Hepatocyte (in vitro differentiated cells): Measurements from ENCODE around the gene RALGDS. TPM values are rescaled to one million over a fixed set of nuclear protein-coding genes. Genes with fewer than 3 reads are reported as not detected.

Experiments used
- DNase-seq: peaks from one replicate; pipeline ENCODE4 v3.0.0-alpha.2; 2016; ENCODE audit warnings: low spot score
- H2AFZ ChIP-seq: fragments of 200-600 bp; sonication (generic); 2 replicates; pipeline ENCODE4 v1.6.0; 2016; ENCODE audit warnings: antibody characterized with exemption, mild to moderate bottlenecking
- H3K27ac ChIP-seq: fragments of 200-600 bp; sonication (generic); 2 replicates; pipeline ENCODE4 v1.5.1; 2016; ENCODE audit warnings: mild to moderate bottlenecking
- H3K27me3 ChIP-seq: fragments of 200-600 bp; sonication (generic); 2 replicates; pipeline ENCODE4 v1.6.1; 2016
- H3K36me3 ChIP-seq: fragments of 200-600 bp; sonication (generic); replicated peaks from 2 replicates; pipeline ENCODE4 v1.5.1; 2016; ENCODE audit warnings: low read depth; ENCODE audit not compliant: insufficient read depth
- H3K4me1 ChIP-seq: fragments of 200-600 bp; sonication (generic); 2 replicates; pipeline ENCODE4 v1.5.1; 2016; ENCODE audit warnings: mild to moderate bottlenecking, moderate library complexity; ENCODE audit not compliant: insufficient read depth
- H3K4me2 ChIP-seq: fragments of 200-600 bp; sonication (generic); 2 replicates; pipeline ENCODE4 v1.6.0; 2016
- H3K4me3 ChIP-seq: fragments of 200-600 bp; sonication (generic); 2 replicates; pipeline ENCODE4 v1.5.1; 2016; ENCODE audit warnings: mild to moderate bottlenecking
- H3K79me2 ChIP-seq: fragments of 200-600 bp; sonication (generic); 2 replicates; pipeline ENCODE4 v1.6.0; 2017; ENCODE audit warnings: mild to moderate bottlenecking
- H3K9me2 ChIP-seq: fragments of 200-600 bp; sonication (generic); replicated peaks from 2 replicates; pipeline ENCODE4 v1.6.0; 2017; ENCODE audit warnings: mild to moderate bottlenecking; ENCODE audit not compliant: insufficient read depth
- H3K9me3 ChIP-seq: fragments of 200-600 bp; sonication (generic); 2 replicates; pipeline ENCODE4 v1.5.1; 2016; ENCODE audit warnings: low read depth, mild to moderate bottlenecking
- H4K20me1 ChIP-seq: fragments of 200-600 bp; sonication (generic); 2 replicates; pipeline ENCODE4 v1.6.0; 2016; ENCODE audit warnings: mild to moderate bottlenecking; ENCODE audit not compliant: insufficient read depth, poor library complexity, severe bottlenecking
- CTCF ChIP-seq: fragments of 200-600 bp; sonication (generic); IDR thresholded peaks from 2 replicates; pipeline ENCODE4 v1.5.1; 2016; ENCODE audit warnings: antibody characterized with exemption, mild to moderate bottlenecking; ENCODE audit not compliant: poor library complexity
- EZH2 ChIP-seq: fragments of 200-600 bp; sonication (generic); IDR thresholded peaks from 2 replicates; pipeline ENCODE4 v1.6.1; 2016; ENCODE audit warnings: antibody characterized with exemption, mild to moderate bottlenecking, borderline replicate concordance
- EZH2phosphoT487 ChIP-seq: fragments of 200-600 bp; sonication (generic); IDR thresholded peaks from one replicate; pipeline ENCODE4 v1.6.1; 2018; ENCODE audit warnings: antibody characterized with exemption, mild to moderate bottlenecking, low read depth, moderate library complexity; ENCODE audit not compliant: unreplicated experiment, severe bottlenecking
- WGBS: methylation state at CpG from one replicate; pipeline ENCODE4 v1.1.6; 2016; ENCODE audit warnings: low lambda C conversion rate; ENCODE audit errors: missing lambda C conversion rate; 5-methylcytosine and 5-hydroxymethylcytosine counted together
- polyA plus RNA-seq: library from polyadenylated mRNA; unstranded; fragments of >200 nt; fragmentation: Nextera tagmentation; extraction: Ambion mirVana; gene quantifications from 2 replicates; pipeline ENCODE4 v1.2.1, GENCODE V29; 2016
- total RNA-seq: library from RNA; depleted of rRNA; stranded (reverse); fragments of >200 nt; gene quantifications from 2 replicates; pipeline ENCODE4 v1.2.3, GENCODE V29; 2014

RALGDS gene
- total and polyA plus RNA-seq, 2 experiments from 2014 or later, result 26.9 to 48.0 TPM

- Histone ChIP-seq H4K20me1 (peaks cover 32% of the 10 kb centered on the region), H3K27ac (no peak overlapping the region)
Observed at GRCh38 chr9:133142684-133143622, 21.9 kb upstream of the RALGDS start.

GRCh38 chr9:133141833-133142595, 21.0 kb upstream of the RALGDS start:
- 84% methylated on average over 16 of the region's 16 CpGs for WGBS
- no peaks in the 10 kb centered on the region for H3K9me2 ChIP-seq
- no peak overlapping the region for H3K4me2 ChIP-seq
- no peak overlapping the region for H3K4me3 ChIP-seq
- H4K20me1 ChIP-seq, result peaks cover 28% of the 10 kb centered on the region
- H3K27me3 ChIP-seq, result no peaks in the 10 kb centered on the region
- H3K36me3 ChIP-seq, result no peaks in the 10 kb centered on the region
- no peak for DNase-seq
- H2AFZ ChIP-seq, result no peak overlapping the region
- no peaks in the 10 kb centered on the region for H3K9me3 ChIP-seq
- H3K27ac ChIP-seq, result no peak overlapping the region
- peaks cover 92% of the 10 kb centered on the region for H3K79me2 ChIP-seq
- H3K4me1 ChIP-seq, result peaks cover 40% of the 10 kb centered on the region
- TF ChIP-seq CTCF, result no peak
- no peak for TF ChIP-seq EZH2
- no peak for TF ChIP-seq EZH2phosphoT487

More at GRCh38 chr9:133142684-133143622, 21.9 kb upstream of the RALGDS start:
- Histone ChIP-seq H2AFZ (no peak overlapping the region), H3K4me2 (no peak overlapping the region), H3K4me3 (no peak overlapping the region), H3K4me1 (peaks cover 50% of the 10 kb centered on the region), H3K36me3 (no peaks in the 10 kb centered on the region), H3K27me3 (no peaks in the 10 kb centered on the region), H3K9me2 (no peaks in the 10 kb centered on the region), H3K79me2 (peaks cover 90% of the 10 kb centered on the region), H3K9me3 (no peaks in the 10 kb centered on the region)
- no peak for DNase-seq
- TF ChIP-seq EZH2phosphoT487, result no peak
- TF ChIP-seq EZH2, result no peak
- no peak for TF ChIP-seq CTCF
- 67% methylated on average over 18 of the region's 18 CpGs for WGBS

GRCh38 chr9:133140606-133141005, 19.6 kb upstream of the RALGDS start:
- H3K4me3 ChIP-seq, result no peak overlapping the region
- H3K79me2 ChIP-seq, result peaks cover 88% of the 10 kb centered on the region
- no peaks in the 10 kb centered on the region for H3K27me3 ChIP-seq
- H3K4me2 ChIP-seq, result no peak overlapping the region
- 92% methylated on average over 8 of the region's 14 CpGs for WGBS
- H3K27ac ChIP-seq, result peak overlapping the region; percentile 60
- H3K9me2 ChIP-seq, result no peaks in the 10 kb centered on the region
- no peak overlapping the region for H2AFZ ChIP-seq
- no peak for TF ChIP-seq EZH2
- no peak for TF ChIP-seq EZH2phosphoT487
- TF ChIP-seq CTCF, result no peak
- no peaks in the 10 kb centered on the region for H3K9me3 ChIP-seq
- no peak for DNase-seq
- H4K20me1 ChIP-seq, result peaks cover 24% of the 10 kb centered on the region
- H3K4me1 ChIP-seq, result peaks cover 43% of the 10 kb centered on the region
- H3K36me3 ChIP-seq, result no peaks in the 10 kb centered on the region
